Lower lobe of right lung (tissue), 2 donors: ENCODE data around the gene TMEM54. TPM values are rescaled to one million over a fixed set of nuclear protein-coding genes. Genes with fewer than 3 reads are reported as not detected.

ENCODE experiments used
- ATAC-seq, 2 donors: fragments of 200-7000 bp; cut with Tn5 transposase; one replicate each; pipeline ENCODE4 v1.9.1; 2020 to 2022; ENCODE audit warnings: mild to moderate bottlenecking in 2 of 2, moderate library complexity in 2 of 2
- DNase-seq: peaks from one replicate; pipeline ENCODE4 v3.0.0-alpha.2; 2020
- H3K27ac ChIP-seq: fragments of 200-600 bp; one replicate; pipeline ENCODE4 v1.8.0; 2022
- H3K27me3 ChIP-seq: fragments of 200-600 bp; one replicate; pipeline ENCODE4 v1.8.0; 2022; ENCODE audit warnings: low read depth
- H3K36me3 ChIP-seq: fragments of 200-600 bp; one replicate; pipeline ENCODE4 v1.8.0; 2022; ENCODE audit warnings: mild to moderate bottlenecking
- H3K4me1 ChIP-seq: fragments of 200-600 bp; one replicate; pipeline ENCODE4 v1.8.0; 2022
- H3K4me3 ChIP-seq: fragments of 200-600 bp; one replicate; pipeline ENCODE4 v1.8.0; 2022; ENCODE audit warnings: mild to moderate bottlenecking
- H3K9me3 ChIP-seq: fragments of 200-600 bp; one replicate; pipeline ENCODE4 v1.8.0; 2022
- intact Hi-C: fragments of 100-400 bp; cut with DNase I; formaldehyde crosslinking; loops from one replicate; pipeline ENCODE4 v1.11.0; 2022
- total RNA-seq: library from RNA; stranded (reverse); fragmentation: NEBNext Ultra II Directional; extraction: Animal tissue kit (Norgen Biotek cat#: 25700); gene quantifications from one replicate; pipeline ENCODE4 v1.2.1, GENCODE V29; 2021
- TF ChIP-seq, protein P1 (sequence below): fragments of 200-600 bp; IDR thresholded peaks from one replicate; pipeline ENCODE4 v1.8.0; 2022; ENCODE audit warnings: antibody characterized with exemption, mild to moderate bottlenecking
- donor health status: DM: no; HTN: yes; CAD: no; lungs with severe emphysema.

TMEM54 gene
- total RNA-seq, 1 donor from 2014 or later: 44.0 TPM

DNA sequence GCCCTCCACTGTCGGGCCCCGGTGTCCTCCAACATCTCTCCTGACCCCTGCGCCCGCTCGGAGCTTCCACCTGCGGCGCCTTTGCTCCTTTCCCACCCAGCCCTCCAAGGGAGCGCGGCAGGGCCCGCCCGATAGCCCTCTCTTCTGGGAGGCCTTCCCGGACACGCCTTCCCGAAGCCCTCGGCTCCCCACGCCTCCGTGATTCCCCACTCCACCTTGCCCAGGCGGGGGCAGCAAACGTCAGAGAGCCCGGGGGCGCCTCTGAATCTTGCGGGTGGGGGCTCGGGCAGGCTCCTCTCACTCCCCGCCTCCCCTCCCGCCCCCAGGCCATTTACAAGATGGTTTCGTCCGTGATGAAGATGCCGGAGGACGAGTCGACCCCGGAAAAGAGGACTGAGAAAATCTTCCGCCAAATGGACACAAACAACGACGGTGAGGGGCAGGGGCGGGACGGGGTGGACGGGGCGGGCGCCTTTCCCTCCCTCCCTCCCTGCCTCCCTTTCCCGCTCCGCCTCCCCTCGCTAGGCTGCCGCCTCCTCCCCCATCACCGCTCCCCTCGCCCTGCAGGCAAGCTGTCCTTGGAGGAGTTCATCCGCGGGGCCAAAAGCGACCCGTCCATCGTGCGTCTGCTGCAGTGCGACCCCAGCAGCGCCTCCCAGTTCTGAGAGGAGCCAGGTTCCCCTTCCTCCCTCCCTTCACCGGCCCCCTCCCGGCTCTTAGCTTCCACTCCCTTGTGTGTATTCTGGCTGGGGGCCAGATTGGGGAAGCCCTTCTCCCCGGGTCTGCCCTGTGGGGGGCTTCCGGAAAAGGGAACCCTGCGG, 7.8 kb downstream of the TMEM54 start:
- intact Hi-C loops: no loop called here
- ATAC-seq (peak; percentile 51 to 60), DNase-seq (no peak)
- Histone ChIP-seq H3K36me3 (no peaks in the 10 kb centered on the region), H3K27ac (no peak overlapping the region), H3K4me1 (peaks cover 9% of the 10 kb centered on the region), H3K4me3 (peak overlapping the region; percentile 51), H3K9me3 (no peaks in the 10 kb centered on the region), H3K27me3 (peaks cover 45% of the 10 kb centered on the region)
- TF ChIP-seq, protein P1, sequence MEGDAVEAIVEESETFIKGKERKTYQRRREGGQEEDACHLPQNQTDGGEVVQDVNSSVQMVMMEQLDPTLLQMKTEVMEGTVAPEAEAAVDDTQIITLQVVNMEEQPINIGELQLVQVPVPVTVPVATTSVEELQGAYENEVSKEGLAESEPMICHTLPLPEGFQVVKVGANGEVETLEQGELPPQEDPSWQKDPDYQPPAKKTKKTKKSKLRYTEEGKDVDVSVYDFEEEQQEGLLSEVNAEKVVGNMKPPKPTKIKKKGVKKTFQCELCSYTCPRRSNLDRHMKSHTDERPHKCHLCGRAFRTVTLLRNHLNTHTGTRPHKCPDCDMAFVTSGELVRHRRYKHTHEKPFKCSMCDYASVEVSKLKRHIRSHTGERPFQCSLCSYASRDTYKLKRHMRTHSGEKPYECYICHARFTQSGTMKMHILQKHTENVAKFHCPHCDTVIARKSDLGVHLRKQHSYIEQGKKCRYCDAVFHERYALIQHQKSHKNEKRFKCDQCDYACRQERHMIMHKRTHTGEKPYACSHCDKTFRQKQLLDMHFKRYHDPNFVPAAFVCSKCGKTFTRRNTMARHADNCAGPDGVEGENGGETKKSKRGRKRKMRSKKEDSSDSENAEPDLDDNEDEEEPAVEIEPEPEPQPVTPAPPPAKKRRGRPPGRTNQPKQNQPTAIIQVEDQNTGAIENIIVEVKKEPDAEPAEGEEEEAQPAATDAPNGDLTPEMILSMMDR: peak; percentile 12

DNA sequence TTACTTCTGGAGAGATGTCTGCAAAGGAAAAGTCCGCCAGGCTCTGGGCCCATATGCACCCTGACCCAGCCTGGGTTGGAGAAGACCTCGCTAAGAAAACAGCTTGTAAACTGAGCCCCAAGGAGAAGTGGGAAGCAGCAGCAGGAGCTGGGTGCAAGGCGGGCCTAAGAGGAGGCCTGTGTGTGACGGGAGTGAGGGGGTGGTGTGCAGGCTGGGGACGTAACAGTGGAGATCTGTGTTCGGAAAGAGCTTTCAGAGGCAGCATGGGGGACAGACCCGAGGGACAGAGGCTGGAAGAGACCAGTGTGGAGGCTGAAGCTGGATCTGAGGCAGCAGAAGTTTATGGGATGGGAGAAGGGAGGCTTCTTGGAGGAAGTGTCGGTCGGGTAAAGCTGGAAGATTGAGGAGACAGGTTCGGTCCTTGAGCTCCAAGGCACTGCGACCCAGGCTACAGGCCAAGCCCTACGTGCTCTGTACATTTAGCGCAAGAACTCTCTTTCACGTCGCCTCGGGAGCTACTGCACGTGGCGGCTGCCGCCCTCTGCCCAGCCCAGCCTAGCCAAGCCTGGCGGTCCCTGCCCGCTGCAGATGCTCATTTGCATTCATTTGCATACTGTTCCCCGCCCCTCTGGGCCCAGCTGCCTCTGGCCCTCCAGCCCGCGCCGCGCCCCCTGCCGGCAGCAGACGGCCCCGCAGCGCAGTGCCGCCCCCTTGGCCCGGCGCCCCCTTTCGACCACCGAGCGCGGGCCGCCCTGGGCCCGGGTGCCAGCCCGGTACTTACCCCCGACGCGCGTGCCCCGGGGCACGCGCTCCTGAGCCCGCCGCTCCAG, 8.6 kb downstream of the TMEM54 start:
- Histone ChIP-seq H3K4me1 (peaks cover 9% of the 10 kb centered on the region), H3K4me3 (peak overlapping the region; percentile 51), H3K27me3 (peaks cover 52% of the 10 kb centered on the region), H3K36me3 (no peaks in the 10 kb centered on the region), H3K9me3 (no peaks in the 10 kb centered on the region), H3K27ac (no peak overlapping the region)
- DNase-seq (no peak), ATAC-seq (peak; percentile 34 to 46)
- intact Hi-C loops: no loop called here
- TF ChIP-seq, protein P1: peak; percentile 53

DNA sequence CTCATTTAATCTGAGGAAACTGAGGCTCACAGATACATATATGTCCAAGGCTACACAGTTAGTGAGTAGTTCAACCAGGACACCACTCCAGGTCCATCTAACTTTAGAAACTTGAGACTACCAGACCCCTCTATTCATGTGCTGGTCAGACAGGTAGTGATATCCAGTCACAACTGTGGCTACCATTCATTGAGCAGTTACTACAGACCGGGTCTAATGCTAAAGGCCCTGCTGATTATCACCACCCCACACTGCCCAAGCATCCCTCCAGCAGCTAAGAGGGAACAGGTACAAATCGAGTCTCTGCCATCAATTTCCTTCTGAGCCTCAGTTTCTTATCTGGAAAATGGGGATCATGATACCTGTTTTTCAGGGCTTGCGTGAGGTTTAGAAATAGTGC, 9.6 kb downstream of the TMEM54 start:
- peaks cover 61% of the 10 kb centered on the region for H3K27me3 ChIP-seq
- TF ChIP-seq, protein P1: no peak
- no peak overlapping the region for H3K27ac ChIP-seq
- H3K9me3 ChIP-seq: no peaks in the 10 kb centered on the region
- DNase-seq (no peak), ATAC-seq (no peak)
- intact Hi-C loops: no loop called here
- no peaks in the 10 kb centered on the region for H3K36me3 ChIP-seq
- no peak overlapping the region for H3K4me3 ChIP-seq
- peaks cover 9% of the 10 kb centered on the region for H3K4me1 ChIP-seq

DNA sequence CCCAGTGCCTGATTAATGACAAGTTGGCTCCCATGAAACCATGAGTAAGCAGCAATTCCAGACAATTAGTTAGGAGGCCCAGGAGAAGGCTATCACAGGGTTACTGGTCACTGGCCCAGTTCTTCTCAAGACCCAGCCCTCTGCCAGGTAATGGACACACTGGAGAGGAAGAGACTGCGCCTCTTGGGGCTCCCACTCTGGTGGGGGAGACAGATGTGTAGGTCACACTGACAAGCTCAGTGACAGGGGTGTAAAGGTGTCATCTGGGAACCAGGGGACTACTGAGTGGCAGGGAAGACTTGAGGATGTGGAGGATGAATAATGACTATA, 10.0 kb downstream of the TMEM54 start:
- Histone ChIP-seq H3K27me3 (peaks cover 66% of the 10 kb centered on the region), H3K9me3 (no peaks in the 10 kb centered on the region), H3K36me3 (no peaks in the 10 kb centered on the region), H3K4me1 (peaks cover 9% of the 10 kb centered on the region), H3K4me3 (no peak overlapping the region), H3K27ac (no peak overlapping the region)
- no peak for ATAC-seq
- TF ChIP-seq, protein P1: no peak
- no peak for DNase-seq
- intact Hi-C loops: no loop called here

DNA sequence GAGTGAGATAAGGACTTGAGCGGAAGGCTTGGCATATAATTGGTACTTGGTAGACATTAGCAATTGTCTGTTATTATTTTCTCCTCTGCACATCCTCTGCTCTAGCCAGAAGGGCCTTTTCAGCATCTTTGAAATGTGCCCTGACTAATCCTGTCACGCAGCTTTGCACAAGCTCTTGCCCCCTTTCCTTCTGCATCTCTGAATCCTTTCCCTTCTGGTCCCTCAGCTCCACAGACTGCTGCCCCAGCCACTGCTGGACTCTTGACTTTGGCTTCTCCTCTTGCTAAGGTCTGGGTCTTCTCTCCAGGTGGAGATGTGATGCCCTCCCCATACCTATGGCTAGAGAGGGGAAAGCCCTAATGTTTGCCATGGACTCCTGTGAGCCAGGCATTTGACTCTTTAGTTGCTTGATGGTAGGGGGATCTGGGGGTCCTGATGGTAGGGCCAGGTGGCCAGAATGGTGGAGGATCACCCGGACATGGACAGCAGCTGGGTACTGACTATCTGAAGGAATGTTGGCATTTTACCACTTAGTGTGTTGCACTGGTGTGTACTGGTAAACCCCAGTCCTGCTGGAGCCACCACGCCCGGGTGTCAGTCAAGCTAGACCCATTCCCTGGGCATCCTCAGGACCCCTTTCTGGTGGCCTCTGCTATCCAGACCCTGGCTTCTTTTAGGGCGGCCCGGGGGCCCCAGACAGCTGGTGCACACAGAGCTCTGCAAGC, 10.5 kb downstream of the TMEM54 start:
- no peak for DNase-seq
- ATAC-seq: no peak
- H3K4me3 ChIP-seq: no peak overlapping the region
- H3K27ac ChIP-seq: no peak overlapping the region
- H3K36me3 ChIP-seq: no peaks in the 10 kb centered on the region
- H3K9me3 ChIP-seq: no peaks in the 10 kb centered on the region
- intact Hi-C loops: no loop called here
- peaks cover 71% of the 10 kb centered on the region for H3K27me3 ChIP-seq
- peaks cover 9% of the 10 kb centered on the region for H3K4me1 ChIP-seq
- TF ChIP-seq, protein P1: no peak
